Ecto neural progenitor cell (in vitro differentiated cells): Measurements from ENCODE around the gene KIAA0753.
A peak's percentile ranks its signal among the peaks of the same experiment; 100 is the strongest.

Experiments used
- DNase-seq: peaks from one replicate; pipeline ENCODE4 v3.0.0-alpha.2; 2018; ENCODE audit warnings: low spot score

The KIAA0753 gene

GRCh38 chr17:6640536-6641246 lies at the start of gene KIAA0753, which contains the start of gene TXNDC17:
KIAA0753 (minus strand) TSS chr17:6640711; CDS start chr17:6635103, 5,608 bp downstream.
TXNDC17 (plus strand) TSS chr17:6641060; CDS start chr17:6641083, 23 bp downstream.
- peak; percentile 98 for DNase-seq

- DNase-seq, result no peak
These were observed 48.4 kb upstream of the KIAA0753 start for GRCh38 chr17:6688944-6689343.

GRCh38 chr17:6686026-6686425 lies 45.5 kb upstream of the KIAA0753 start:
- DNase-seq, result no peak

GRCh38 chr17:6684881-6685767 lies 44.6 kb upstream of the KIAA0753 start:
- no peak for DNase-seq

DNA sequence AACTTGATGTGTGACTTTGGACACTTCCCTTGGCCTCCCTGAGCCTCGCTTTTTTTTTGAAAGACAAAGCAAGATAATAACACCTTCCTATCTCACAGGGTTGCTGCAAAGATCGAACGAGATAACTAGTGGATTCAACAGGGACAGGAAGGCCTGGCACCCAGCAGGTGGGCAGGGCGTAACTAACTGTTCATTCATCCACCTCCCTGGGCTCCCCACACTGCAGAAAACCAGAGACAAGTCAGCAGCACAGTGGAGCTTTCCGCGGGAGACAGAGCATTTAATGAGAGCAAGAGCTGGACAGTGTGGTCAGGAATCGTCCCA lies 43.9 kb upstream of the KIAA0753 start:
- DNase-seq, result no peak

DNA sequence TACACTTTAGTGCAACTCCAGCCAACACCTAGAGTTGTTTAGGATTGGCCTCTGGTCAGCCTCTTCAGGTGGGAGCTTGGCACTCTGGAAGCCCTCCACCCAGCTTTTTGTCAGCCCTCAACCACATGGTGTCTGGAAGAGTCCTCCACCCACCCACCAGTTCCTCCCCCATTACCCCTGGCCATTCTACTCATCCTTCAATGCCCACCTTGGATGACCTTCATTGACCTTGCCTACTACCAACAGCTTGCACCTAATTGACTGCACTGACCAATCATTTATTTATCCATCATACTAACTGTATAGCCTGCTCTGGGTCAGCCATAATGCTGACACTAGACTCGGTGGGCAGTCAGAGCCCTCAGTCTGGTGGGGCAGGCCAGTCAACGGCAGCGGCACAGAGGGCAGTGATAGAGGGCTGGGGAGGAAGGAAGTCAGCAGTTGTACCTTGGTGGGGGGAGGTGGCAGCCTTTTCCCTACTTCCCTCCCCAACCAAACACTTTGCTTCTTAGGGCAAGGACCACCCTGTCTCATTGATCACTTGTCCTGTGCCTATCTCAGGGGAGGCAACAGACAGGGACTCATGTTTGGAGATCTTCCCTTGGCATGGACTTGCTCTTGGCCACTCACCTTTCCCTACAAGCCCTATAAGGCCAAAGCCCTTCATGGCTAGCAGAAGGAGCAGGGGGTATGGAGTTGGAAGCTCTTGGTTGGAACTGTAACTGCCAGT lies 43.4 kb upstream of the KIAA0753 start:
- DNase-seq, result no peak

GRCh38 chr17:6683081-6683684 lies 42.7 kb upstream of the KIAA0753 start:
- no peak for DNase-seq

DNA sequence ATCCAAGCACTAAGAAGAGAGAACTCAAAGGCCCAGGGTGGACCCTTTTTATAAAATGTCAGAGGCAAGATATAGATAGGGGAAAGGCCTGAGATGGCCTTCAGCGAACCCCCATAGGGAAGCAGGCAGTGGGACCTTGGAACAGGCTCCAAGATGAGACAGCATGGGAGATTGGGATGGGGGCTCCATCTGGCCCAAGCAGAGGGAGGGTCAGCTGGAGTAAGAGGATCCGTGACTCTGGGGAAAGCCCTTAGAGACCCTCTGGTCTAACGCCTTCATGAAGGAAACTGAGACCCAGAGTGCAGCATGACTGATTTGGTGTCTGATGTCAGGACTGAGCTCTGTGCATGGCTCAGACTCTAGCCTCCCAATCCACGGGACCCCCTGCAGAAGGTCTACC lies 41.8 kb upstream of the KIAA0753 start:
- no peak for DNase-seq

- DNase-seq, result no peak
These were observed 41.2 kb upstream of the KIAA0753 start for GRCh38 chr17:6681671-6682070.

DNA sequence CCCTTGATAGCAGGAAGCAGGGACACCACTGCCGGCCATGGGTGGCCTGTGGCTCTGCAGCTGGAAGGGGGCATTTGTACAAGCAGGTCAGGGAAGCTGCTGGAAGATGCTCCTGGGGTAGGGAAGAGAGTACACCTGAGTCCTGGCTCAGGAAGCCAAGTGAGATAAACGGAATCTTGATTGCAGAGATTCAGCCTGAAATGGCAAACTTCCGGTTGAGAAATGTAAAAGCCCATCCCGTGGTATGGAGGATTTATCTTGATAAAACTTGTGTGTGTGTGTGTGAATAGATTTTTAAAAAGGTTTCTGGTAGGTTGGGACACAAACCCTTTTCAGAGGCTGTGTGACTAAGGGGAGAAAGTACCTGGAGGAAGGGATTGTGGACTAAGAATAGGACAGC lies 40.7 kb upstream of the KIAA0753 start:
- no peak for DNase-seq

DNA sequence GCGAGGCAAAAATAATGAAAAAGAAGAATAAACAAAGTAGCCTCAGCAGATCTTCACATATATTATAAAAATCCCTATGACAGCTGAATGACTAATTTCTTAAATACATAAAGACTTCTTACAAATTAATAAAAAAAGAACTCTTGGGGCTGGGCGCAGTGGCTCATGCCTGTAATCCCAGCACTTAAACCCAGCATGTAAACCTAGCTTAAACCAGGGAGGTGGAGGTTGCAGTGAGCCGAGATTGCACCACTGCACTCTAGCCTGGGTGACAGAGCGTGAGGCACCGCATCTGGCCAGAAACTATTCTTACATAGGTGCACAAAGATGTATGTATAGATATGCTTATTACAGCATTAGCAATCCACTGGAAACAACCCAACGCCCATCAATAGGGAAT lies 38.7 kb upstream of the KIAA0753 start:
- DNase-seq, result no peak

GRCh38 chr17:6677946-6678345 lies 37.4 kb upstream of the KIAA0753 start:
- no peak for DNase-seq

DNA sequence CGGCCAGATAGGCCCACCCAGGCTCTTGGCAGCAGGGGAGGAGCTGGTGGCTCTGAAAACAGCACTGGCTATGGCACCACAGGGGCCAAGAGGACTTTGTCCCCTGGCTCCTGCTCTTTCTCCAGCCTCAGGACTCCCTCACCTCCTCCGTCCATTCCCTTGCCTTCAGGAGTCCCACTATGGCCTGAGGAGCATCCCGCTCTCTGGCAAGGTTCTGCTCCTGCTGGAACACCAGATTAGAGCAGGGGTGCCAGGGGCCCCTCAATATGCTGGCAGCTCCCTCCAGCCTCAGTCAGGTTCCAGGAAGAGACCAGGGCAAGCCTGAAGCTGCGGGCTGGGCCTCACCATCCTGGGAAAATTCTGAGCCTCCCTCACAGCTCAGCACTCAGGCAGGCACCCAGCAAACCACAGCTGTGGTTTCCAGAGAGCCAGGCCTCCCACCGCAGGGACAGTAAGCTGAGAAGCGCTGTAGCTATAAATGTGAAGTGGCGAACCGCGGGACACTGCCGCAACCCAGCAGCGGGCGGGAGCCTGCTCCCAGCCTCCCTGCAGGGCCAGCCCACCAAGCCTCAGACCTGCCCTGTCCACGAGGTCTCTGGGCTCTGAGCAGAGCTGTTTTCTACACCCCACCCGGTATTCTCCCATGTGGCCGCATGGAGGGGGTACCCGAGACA lies 36.8 kb upstream of the KIAA0753 start:
- peak; percentile 46 for DNase-seq

DNA sequence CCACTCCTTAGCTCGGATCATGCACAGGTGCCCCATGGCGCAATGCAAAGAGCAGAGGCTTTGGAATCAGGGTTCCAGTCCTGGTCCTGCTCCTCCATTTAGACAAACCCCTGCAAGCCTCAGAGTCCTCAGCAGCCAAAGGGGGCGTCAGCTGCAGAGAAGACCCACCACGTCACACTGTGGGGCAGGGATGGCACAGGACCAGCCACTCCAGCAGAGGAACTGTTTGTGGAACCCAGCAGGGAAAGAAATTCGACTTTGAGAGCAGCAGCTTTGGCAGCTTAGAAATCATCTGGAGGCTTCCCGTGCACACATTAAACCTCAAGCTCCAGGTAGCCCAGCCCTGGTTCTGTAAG lies 36.3 kb upstream of the KIAA0753 start:
- DNase-seq, result peak; percentile 42

- no peak for DNase-seq
These were observed 34.8 kb upstream of the KIAA0753 start for GRCh38 chr17:6675201-6675825.

DNA sequence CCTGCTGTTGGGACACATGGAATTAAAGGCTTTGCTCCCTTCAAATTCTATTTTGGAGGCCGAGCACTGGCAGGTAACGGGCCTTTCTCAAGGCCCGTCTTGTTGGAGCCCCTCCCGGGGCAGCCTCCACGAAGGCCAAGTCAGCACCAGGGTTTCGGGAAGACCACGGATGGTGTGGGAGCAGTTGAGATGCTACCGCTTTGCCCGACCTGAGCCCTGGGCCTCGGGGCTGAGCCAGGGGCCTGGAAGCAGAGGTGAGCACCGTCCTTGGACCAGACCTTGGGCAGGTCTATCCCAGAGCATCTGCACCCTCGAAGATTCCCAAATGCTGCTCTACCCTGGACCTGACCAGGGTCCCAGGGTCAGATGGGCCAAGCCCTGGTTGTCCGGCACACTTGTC lies 34.1 kb upstream of the KIAA0753 start:
- DNase-seq, result no peak

DNA sequence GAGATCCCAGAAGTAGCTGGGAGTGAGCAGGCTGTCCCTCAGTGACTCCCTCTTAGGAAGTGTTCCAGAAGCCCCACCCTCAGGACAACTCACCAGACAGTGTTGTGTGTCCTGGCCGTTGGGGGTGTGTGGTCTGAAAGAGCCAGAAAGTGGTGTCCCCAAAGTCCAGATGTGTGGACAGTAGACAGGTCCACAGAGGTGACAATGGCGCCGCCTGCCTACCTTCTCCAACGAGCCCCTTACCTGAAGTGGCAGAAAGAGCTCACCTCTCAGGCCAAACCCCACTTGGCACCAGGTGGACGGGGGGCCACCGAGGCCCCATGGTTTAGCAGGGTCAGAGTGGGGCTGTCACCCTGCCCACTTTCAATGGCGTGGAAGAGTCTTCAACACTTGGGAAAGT lies 30.9 kb upstream of the KIAA0753 start:
- no peak for DNase-seq

- DNase-seq, result no peak
These were observed 30.5 kb upstream of the KIAA0753 start for GRCh38 chr17:6670999-6671398.

GRCh38 chr17:6670571-6670970 lies 30.1 kb upstream of the KIAA0753 start:
- no peak for DNase-seq

DNA sequence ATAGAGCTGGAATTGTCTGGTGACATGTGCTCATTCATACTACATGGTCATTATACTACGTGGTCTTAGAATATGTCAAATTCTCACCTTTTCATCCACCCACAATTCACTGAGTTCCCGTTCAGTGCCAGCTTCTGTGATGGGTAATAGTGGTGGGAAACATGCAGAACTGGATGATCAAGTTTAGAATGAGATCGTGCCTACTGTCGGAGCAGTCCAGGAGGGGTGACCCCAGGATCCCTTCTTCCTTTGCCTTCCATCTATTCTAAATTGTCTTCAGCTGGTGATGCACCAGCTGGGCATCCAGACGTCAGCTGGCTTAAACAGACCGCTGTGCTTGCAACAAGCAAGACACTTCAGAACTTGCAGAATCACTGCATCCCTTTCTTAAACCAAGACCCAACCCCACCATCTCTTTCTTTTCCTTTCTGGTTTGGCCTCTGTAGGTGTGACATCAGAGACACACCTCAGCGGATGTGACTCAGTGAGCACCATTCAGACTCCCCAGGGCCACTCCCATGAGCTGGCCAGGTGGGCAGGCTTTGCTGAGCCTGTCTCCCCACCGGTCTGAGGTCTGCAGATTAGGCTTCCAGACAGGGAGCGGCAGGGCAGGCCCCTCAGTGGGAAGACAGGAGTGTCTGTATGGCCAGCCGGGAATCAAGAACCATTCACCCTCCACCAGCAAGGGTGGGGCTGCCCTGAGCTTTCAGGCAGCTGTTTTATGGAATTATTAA lies 29.1 kb upstream of the KIAA0753 start:
- no peak for DNase-seq
